GM12873 (cell line): Measurements from ENCODE around the gene FMN1.

ENCODE experiments used
- CTCF ChIP-seq: IDR thresholded peaks from 2 replicates; pipeline ENCODE4 v1.5.1; 2012; ENCODE audit warnings: low read depth, mild to moderate bottlenecking, moderate library complexity, low read length, control low read depth; ENCODE audit not compliant: insufficient read depth; ENCODE audit errors: missing control alignments

The FMN1 gene

GRCh38 chr15:32864841-32865240 is 329.7 kb downstream of the FMN1 start:
- TF ChIP-seq CTCF = no peak

- no peak for TF ChIP-seq CTCF
Observed at GRCh38 chr15:32864051-32864450, 330.5 kb downstream of the FMN1 start.

GRCh38 chr15:32861761-32862160 is 332.8 kb downstream of the FMN1 start:
- no peak for TF ChIP-seq CTCF

GRCh38 chr15:32861174-32861573 is 333.3 kb downstream of the FMN1 start:
- no peak for TF ChIP-seq CTCF

GRCh38 chr15:32859996-32860395 is 334.5 kb downstream of the FMN1 start:
- no peak for TF ChIP-seq CTCF

GRCh38 chr15:32859251-32859650 is 335.3 kb downstream of the FMN1 start:
- no peak for TF ChIP-seq CTCF

- TF ChIP-seq CTCF = no peak
Observed at GRCh38 chr15:32857732-32858131, 336.8 kb downstream of the FMN1 start.
